Transverse colon (tissue), 4 donors: ENCODE results near the gene SH3GLB2. TPM values are rescaled to one million over a fixed set of nuclear protein-coding genes. Genes with fewer than 3 reads are reported as not detected.
A peak's percentile ranks its signal among the peaks of the same experiment; 100 is the strongest.

Experiments used
- DNase-seq: peaks from one replicate; pipeline ENCODE4 v3.0.0-alpha.2; 2019
- H3K27ac ChIP-seq, 4 donors: fragments of 200-600 bp; sonication (generic); 2 replicates each; pipeline ENCODE4 v1.5.1; 2016 to 2018; ENCODE audit warnings: inconsistent platforms in 4 of 4
- H3K27me3 ChIP-seq: fragments of 200-600 bp; sonication (generic); 2 replicates; pipeline ENCODE4 v1.5.1; 2017; ENCODE audit warnings: inconsistent platforms
- H3K36me3 ChIP-seq, 4 donors: fragments of 200-600 bp; sonication (generic); 2 replicates each; pipeline ENCODE4 v1.5.1; 2017 to 2019; ENCODE audit warnings: inconsistent platforms in 4 of 4
- H3K4me1 ChIP-seq, 4 donors: fragments of 200-600 bp; sonication (generic); 2 replicates each; pipeline ENCODE4 v1.5.1; 2017 to 2020; ENCODE audit warnings: inconsistent platforms in 4 of 4
- H3K4me3 ChIP-seq, 4 donors: fragments of 200-600 bp; sonication (generic); 1 replicate in 1 of 4; 2 replicates in 3 of 4; pipeline versions ENCODE4 v1.5.1 to v1.6.1; 2017 to 2019; ENCODE audit warnings: inconsistent platforms in 4 of 4
- H3K9me3 ChIP-seq, 2 donors: fragments of 200-600 bp; sonication (generic); 2 replicates each; pipeline ENCODE4 v1.5.1; 2017 to 2019; ENCODE audit warnings: inconsistent platforms in 2 of 2
- CTCF ChIP-seq, 5 experiments: fragments of 200-600 bp in 3 of 5; fragments of 450-650 bp in 2 of 5; sonication (generic) in 3 of 5; IDR thresholded peaks; 1 replicate in 2 of 5; 2 replicates in 3 of 5; pipeline ENCODE4 v1.5.1; 2016 to 2017; ENCODE audit warnings: antibody characterized with exemption in 5 of 5, inconsistent platforms in 3 of 5, mild to moderate bottlenecking in 2 of 5, moderate library complexity in 1 of 5
- EP300 ChIP-seq: sonication (generic); formaldehyde crosslinking; IDR thresholded peaks from one replicate; pipeline ENCODE4 v1.6.1; 2017; ENCODE audit warnings: antibody characterized with exemption, low read depth
- POLR2A ChIP-seq: fragments of 450-650 bp; IDR thresholded peaks from one replicate; pipeline ENCODE4 v1.6.1; 2016; ENCODE audit warnings: antibody characterized with exemption, mild to moderate bottlenecking, moderate library complexity
- POLR2AphosphoS5 ChIP-seq, 3 donors: sonication (generic); formaldehyde crosslinking; IDR thresholded peaks; one replicate each; pipeline ENCODE4 v1.6.1; 2016; ENCODE audit warnings: antibody characterized with exemption in 3 of 3
- WGBS, 2 donors: methylation state at CpG; one replicate each; pipeline ENCODE4 v1.1.5; 2018; ENCODE audit warnings: low coverage in 1 of 2; 5-methylcytosine and 5-hydroxymethylcytosine counted together
- in situ Hi-C, 4 donors: fragments of 200-750 bp; cut with MboI; loops; one replicate each; pipeline versions ENCODE4 v1.15.0 to v1.15.1; 2017; ENCODE audit warnings: low sequenced_read_pairs in 3 of 4, low pct_ligation_motif_present in 1 of 4, low pct_unique_long_range_greater_than_20kb in 1 of 4
- intact Hi-C: fragments of 100-400 bp; cut with DNase I; formaldehyde crosslinking; loops from one replicate; pipeline ENCODE4 v1.15.1; 2023; ENCODE audit warnings: low total_unique reads
- total RNA-seq, 4 donors: library from RNA; depleted of rRNA; stranded (reverse); fragments of >200 nt; gene quantifications; one replicate each; pipeline ENCODE4 v1.1.0, GENCODE V29; 2016

SH3GLB2 gene
- total RNA-seq, 4 donors from 2014 or later = 184 to 391 (median 224) TPM

GRCh38 chr9:129070696-129071525 lies 42.8 kb upstream of the SH3GLB2 start:
- Histone ChIP-seq H3K27ac (no peak overlapping the region), H3K9me3 (no peaks in the 10 kb centered on the region), H3K36me3 (peaks cover 0 to 16% (median 7%) of the 10 kb centered on the region in 4 donors), H3K4me3 (no peak overlapping the region), H3K4me1 (peaks cover 0 to 5% (median 2%) of the 10 kb centered on the region in 4 donors), H3K27me3 (no peaks in the 10 kb centered on the region)
- intact Hi-C loops = no loop called here
- in situ Hi-C loops = no loop called here
- 74% methylated on average over 13 of the region's 21 CpGs; no CpG with 5 or more reads in 1 of the 2 donors for WGBS, 2 donors
- TF ChIP-seq POLR2A = no peak
- TF ChIP-seq POLR2AphosphoS5 (IDR thresholded peaks at IDR 0.05) = no peak
- TF ChIP-seq CTCF (IDR thresholded peaks at IDR 0.05) = no peak
- no peak for TF ChIP-seq EP300
- DNase-seq = no peak

- Histone ChIP-seq H3K27ac (peak overlapping the region in 3 of 4 donors; percentile 27 to 56 (median 49)), H3K9me3 (no peaks in the 10 kb centered on the region), H3K4me3 (no peak overlapping the region), H3K36me3 (peaks cover 0 to 22% (median 9%) of the 10 kb centered on the region in 4 donors), H3K4me1 (peaks cover 0 to 5% (median 2%) of the 10 kb centered on the region in 4 donors), H3K27me3 (no peaks in the 10 kb centered on the region)
- TF ChIP-seq CTCF (IDR thresholded peaks at IDR 0.05) (no peak), POLR2A (no peak), EP300 (no peak), POLR2AphosphoS5 (IDR thresholded peaks at IDR 0.05) (no peak)
- WGBS, 2 donors = 80 to 88% methylated on average over 1 to 26 of the region's 26 CpGs
- no peak for DNase-seq
- intact Hi-C loops (no loop called here), in situ Hi-C loops (no loop called here)
Observed at GRCh38 chr9:129069862-129070641, 41.9 kb upstream of the SH3GLB2 start.

- H3K9me3 ChIP-seq = no peaks in the 10 kb centered on the region
- WGBS, 2 donors = 60 to 70% methylated on average over 2 to 29 of the region's 31 CpGs
- H3K4me3 ChIP-seq = no peak overlapping the region
- DNase-seq = peak; percentile 71
- H3K4me1 ChIP-seq = peaks cover 0 to 5% (median 2%) of the 10 kb centered on the region in 4 donors
- peaks cover 0 to 29% (median 13%) of the 10 kb centered on the region in 4 donors for H3K36me3 ChIP-seq
- H3K27me3 ChIP-seq = no peaks in the 10 kb centered on the region
- H3K27ac ChIP-seq = peak overlapping the region; percentile 7 to 58 (median 48)
- intact Hi-C loops = no loop called here
- TF ChIP-seq POLR2A (no peak), POLR2AphosphoS5 (IDR thresholded peaks at IDR 0.05) (peak in 1 of 3 donors; percentile 8)
- in situ Hi-C loops = no loop called here
Observed at GRCh38 chr9:129068990-129069861, 41.1 kb upstream of the SH3GLB2 start.

- Histone ChIP-seq H3K36me3 (peaks cover 0 to 38% (median 17%) of the 10 kb centered on the region in 4 donors), H3K27me3 (no peaks in the 10 kb centered on the region), H3K4me3 (no peak overlapping the region), H3K4me1 (peaks cover 0 to 5% (median 2%) of the 10 kb centered on the region in 4 donors), H3K27ac (no peak overlapping the region), H3K9me3 (no peaks in the 10 kb centered on the region)
- no peak for DNase-seq
- WGBS, 2 donors = 90% methylated on average over 19 of the region's 19 CpGs; no CpG with 5 or more reads in 1 of the 2 donors
- TF ChIP-seq EP300 (no peak), POLR2AphosphoS5 (IDR thresholded peaks at IDR 0.05) (no peak), CTCF (IDR thresholded peaks at IDR 0.05) (no peak), POLR2A (no peak)
- intact Hi-C loops = no loop called here
- in situ Hi-C loops = no loop called here
Observed at GRCh38 chr9:129068110-129068509, 40.0 kb upstream of the SH3GLB2 start.
